GM21737 (cell line): ENCODE results near the gene GRAMD1A.
"Not testable (repeated sequence)": the region's sequence is repeated elsewhere in the genome, so short reads cannot be mapped to it uniquely, and the experiment has no call there.

Experiments used
- ATAC-seq: cut with Tn5 transposase; IDR thresholded peaks from one replicate; pipeline ENCODE4 v1.9.1; 2021; ENCODE audit warnings: mild to moderate bottlenecking, moderate library complexity; ENCODE audit not compliant: unreplicated experiment

GRAMD1A gene

DNA sequence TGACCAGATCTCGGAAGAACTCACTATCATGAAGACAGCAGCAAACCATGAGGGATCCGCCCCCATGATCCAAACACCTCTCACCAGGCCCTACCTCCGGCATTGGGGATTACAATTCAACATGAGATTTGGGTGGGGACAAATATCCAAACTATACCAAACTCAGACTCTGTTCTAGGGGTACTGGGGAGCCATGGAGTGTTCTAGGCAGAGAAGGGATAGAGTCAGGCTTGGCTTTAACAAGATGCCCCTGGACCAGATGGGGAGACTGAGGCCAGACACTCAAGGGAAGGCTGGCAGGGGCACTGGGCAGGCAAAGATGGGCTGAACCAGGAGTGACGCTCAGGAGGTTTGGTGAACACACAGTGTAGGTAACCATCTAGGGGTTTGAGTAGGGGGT, 18.3 kb downstream of the GRAMD1A start:
- ATAC-seq = no peak

DNA sequence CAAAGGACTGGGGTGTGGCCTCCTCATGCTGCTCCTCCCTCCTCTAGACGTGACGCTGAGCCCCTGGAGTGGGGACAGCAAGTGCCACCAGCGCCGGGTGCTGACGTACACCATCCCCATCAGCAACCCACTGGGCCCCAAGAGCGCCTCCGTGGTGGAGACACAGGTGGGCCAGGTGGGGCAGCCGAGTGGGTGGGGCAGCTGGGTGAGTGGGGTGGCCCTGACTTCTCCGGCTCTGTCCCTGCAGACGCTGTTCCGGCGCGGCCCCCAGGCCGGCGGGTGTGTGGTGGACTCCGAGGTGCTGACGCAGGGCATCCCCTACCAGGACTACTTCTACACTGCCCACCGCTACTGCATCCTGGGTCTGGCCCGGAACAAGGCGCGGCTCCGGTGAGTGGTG, 19.0 kb downstream of the GRAMD1A start:
- ATAC-seq = no peak

DNA sequence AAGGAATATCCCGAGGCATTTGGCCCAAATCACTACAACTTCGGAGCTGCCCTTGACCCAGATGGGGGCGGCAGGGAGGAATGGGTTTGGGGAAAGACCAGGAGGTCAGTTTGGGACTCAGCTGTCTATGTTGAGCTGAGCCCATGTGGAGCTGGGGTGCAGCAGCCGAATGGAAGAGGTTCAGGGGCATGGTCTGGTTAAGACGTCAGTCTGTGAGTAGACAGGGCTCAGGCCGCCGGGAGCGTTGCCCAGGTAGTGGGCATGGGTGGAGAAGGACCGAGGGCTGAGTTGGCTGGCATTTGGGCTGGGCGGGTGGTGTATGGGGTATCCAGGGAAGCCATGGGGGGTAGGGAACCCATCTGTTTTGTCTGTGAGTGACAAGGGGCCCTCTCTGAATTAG, 20.9 kb downstream of the GRAMD1A start:
- ATAC-seq = no peak

DNA sequence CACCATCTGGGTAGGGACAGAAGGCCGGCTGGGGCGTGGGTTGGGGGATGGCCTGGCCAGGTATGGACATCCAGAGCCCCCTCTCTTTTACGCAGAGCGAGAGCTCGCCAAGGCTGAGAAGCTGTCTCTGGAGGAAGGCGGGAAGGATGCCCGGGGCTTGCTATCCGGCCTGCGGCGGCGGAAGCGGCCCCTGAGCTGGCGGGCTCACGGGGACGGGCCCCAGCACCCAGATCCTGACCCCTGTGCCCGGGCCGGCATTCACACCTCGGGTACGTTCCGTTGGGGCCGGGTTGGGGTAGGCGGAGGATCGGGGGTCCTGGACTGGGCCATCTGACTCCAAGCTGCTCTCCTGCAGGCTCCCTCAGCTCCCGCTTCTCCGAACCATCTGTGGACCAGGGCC, 21.5 kb downstream of the GRAMD1A start:
- no peak for ATAC-seq

DNA sequence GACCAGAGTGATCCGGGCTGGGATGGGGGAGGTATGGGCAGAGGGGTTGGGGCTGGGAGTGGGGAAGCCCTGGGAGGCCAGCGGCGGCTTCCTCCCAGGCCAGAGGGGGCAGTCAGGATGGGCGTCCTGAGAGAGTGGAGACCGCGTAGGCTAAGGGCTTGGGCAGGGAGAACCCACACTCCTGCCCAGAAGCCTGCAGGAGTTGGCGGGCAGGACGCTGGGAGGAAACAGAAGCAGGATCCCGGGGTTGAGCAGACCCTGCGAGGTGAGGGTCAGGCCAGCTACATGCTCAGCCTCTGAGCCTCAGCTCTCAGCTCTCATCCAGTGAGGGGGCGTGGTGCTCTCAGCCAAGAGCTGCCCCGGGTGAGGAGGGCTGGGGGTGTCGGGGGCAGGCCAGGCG, 22.3 kb downstream of the GRAMD1A start:
- ATAC-seq = no peak

DNA sequence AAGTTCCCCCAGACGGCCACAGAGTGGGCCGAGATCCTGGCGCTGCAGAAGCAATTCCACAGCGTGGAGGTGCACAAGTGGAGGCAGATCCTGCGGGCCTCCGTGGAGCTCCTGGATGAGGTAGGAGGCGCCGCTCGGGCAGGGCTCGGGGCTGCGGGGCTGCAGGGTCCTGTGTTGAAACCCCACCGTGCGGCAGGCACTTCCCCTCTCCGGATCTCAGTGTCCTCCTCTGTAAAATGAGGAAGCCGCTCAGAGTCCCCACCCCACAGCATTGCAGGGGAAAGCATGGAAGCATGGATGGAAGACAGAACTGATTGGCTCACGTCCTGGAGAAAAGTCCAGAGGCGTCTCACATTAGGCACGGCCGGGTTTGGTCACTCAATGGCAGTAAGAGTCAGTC, 23.3 kb downstream of the GRAMD1A start:
- no peak for ATAC-seq

DNA sequence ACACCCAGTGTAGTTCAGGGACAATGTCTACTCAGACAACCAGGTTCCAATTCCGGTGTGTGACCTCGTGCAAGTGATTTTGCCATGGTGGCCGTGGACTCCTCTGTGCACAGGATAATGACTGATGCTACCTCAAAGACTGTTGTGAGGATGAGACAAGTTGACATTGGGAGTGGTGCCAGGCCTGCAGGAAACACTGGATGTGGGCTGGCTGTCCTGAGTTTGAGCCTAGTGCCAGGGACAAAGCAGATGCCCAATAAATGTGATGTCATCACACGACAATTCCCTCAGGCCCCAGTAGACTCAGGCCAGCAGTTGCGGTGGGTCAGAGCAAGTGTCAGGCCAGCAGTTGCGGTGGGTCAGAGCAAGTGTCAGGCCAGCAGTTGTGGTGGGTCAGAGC, 24.0 kb downstream of the GRAMD1A start:
- no peak for ATAC-seq

DNA sequence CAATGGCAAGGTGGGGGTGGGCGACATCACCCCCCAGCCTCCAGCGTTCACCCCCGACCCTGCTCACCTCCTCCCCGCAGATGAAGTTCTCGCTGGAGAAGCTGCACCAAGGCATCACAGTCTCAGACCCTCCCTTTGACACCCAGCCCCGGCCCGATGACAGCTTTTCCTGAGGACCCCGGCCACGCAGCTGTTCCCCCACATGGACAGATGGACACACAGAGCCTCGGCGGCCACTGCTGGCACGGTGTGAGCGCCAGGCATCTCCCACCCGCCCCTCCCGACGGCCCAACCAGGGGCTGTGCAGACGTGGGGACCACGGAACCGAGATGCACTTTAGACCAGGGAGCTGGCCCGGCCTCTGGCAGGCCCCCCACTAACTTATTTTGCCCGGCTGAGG, 25.8 kb downstream of the GRAMD1A start:
- no peak for ATAC-seq

DNA sequence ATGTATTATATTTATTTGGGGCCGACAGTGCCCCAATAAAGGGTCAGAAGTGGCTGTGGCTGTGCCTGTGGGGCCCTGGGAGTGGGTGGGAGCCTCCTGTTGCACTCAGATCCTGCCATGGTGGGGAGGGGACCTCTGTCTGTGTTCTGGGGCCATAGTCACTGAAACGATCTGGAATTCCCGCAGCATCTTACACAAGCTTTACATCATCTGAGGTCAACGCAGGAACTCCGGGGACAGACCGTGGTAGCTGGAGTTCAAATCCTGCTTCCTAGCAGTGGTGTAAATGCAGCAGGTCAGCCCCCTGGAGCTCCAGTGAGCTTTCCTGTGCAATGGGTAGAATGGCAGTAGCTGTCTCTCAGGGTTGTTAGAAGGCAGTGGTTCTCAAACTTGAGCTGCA, 26.3 kb downstream of the GRAMD1A start:
- ATAC-seq = no peak

DNA sequence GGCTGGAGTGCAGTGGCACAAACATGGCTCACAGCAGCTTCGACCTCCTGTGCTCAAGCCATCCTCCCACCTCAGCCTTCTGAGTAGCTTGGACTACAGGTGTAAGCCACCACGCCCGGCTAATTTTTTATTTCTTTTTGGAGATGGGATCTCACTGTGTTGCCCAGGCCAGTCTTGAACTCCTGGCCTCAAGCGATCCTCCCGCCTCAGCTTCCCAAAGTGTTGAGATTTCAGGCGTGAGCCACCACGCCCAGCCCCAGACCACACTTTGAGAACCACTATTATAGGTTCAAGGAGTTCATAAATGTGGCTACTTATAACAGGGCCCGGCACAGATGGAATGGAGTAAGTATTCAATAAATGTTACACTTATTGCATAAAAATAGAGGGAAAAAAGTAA, 26.9 kb downstream of the GRAMD1A start:
- ATAC-seq = no peak

DNA sequence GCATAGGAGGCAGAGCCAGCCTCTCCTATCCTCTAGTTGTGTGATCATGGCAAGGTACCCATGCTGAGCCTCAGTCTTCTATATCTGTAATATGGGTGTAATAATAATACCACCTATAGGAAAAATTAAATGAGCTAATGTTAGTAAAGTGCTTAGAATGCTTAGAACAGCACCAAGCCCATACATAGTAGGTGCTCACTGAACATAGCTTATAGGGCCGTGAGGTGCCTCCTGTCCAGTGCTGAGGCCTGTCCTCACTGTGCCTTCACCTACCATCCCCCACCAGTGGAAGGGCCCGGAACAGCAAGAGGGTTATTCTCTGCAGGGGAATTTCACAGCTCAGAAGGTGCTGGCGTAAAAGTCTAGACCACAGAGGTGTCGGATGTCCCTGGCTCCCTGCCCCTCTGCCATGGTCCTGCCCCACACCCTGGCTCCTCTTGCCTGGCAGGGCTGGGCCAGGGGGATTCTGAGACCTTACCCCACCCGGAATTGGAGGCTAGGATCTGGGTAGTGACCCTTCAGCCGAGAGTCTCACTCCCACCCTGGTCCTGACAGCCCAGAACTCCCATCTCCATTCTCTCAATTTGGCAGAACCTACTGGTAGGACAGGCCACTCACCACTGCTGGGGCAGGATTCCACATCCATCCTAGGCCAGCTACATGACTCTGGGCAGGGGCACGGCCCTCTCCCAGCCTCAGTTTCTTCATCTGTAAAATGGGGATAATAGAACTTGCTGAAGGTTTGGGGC, 27.9 kb downstream of the GRAMD1A start:
- no peak for ATAC-seq

DNA sequence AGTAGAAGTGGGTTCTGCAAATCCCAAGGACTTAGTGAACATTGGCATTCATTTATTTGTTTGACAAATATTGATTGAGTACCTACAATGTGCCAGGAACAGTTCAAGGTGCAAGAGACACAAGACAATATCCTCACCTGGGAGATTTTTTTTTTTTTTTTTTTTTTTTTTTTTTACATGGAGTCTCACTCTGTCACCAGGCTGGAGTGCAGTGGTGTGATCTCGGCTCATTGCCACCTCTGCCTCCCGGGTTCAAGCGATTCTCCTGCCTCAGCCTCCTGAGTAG, 28.4 kb downstream of the GRAMD1A start:
- ATAC-seq = not testable (repeated sequence)

DNA sequence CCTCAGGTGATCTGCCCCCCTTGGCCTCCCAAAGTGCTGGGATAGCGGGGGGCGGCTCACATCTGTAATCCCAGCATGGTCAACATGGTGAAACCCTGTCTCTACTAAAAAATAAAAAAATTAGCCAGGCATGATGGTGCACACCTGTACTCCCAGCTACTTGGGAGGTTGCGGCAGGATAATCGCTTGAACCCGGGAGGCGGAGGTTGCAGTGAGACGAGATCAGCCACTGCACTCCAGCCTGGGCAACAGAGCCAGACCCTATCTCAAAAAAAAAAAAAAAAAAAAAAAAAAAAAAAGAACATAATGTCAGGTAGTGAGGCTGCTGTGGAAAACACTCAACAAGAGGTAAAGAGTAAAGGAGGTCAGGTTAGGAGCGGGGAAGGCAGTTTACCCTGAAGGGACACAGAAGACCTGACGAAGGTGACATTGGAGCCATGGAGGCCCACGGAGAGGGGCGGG, 29.2 kb downstream of the GRAMD1A start:
- ATAC-seq = not testable (repeated sequence)

DNA sequence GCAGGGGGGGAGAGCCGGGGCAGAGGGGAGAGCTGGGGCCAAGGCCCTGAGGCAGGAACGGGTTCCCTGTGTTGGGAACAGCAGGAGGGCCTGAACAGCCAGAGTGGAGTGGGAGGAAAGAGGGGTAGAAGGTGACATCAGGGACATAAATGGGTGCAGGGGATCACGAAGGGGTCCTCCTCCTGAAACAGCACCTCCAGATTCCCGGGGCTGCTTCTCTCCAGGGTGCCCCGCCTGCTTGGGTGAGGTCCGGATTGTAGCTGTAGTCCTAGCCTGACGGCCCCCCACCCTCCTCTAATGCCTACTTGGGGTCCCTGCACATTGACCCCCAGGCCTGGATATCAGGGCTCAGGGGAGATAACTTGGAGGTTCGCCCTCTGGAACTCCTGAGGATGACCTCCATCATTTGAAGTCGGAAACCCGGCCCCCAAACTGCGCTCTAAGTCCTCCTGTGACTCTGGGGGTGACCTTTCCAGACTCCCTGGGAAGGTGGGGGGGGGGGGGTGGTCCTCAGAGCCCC, 29.7 kb downstream of the GRAMD1A start:
- ATAC-seq = no peak

DNA sequence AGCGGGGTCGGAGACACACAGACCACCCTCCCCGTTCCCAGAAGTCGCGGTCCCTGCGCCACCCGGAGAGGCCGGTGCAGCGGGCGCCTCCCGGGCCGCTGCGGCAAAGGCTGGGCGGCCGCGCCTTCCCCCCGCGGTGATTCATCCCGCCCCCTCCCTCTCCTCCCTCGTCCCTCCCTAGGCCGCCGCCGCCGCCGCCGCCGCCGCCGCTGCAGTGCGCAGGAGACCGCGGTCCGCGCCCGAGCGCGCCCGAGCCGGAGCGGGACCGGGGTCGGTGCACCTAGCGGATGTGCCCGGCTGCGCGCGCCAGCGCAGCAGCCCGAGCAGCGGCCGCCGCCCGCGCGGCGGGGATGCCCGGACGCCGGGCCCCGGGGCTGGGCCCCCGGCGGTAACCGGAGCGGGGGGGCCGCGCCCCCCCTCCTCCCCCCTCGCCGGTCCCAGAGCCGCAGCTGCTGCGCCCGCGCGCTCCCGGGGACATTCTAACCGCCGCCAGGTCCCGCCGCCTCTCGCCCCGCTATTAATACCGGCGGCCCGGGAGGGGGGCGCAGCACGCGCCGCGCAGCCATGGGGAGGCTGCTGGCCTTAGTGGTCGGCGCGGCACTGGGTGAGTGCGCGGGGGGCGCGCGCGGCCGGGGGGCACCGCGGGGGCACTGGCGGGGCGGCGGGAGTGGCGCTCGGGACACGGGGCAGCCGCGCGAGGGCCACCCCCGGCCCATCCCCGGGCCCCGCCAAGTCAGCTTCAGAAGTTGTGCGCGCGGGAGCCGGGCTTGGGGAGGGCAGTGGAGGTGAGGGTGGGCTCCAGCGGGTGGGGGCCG, 30.3 kb downstream of the GRAMD1A start, which contains the start of gene SCN1B:
Gene SCN1B (plus strand): TSS at position 214 of the 815 bp plus-strand sequence. CDS start 351 bp downstream, at position 565.
- ATAC-seq = no peak

DNA sequence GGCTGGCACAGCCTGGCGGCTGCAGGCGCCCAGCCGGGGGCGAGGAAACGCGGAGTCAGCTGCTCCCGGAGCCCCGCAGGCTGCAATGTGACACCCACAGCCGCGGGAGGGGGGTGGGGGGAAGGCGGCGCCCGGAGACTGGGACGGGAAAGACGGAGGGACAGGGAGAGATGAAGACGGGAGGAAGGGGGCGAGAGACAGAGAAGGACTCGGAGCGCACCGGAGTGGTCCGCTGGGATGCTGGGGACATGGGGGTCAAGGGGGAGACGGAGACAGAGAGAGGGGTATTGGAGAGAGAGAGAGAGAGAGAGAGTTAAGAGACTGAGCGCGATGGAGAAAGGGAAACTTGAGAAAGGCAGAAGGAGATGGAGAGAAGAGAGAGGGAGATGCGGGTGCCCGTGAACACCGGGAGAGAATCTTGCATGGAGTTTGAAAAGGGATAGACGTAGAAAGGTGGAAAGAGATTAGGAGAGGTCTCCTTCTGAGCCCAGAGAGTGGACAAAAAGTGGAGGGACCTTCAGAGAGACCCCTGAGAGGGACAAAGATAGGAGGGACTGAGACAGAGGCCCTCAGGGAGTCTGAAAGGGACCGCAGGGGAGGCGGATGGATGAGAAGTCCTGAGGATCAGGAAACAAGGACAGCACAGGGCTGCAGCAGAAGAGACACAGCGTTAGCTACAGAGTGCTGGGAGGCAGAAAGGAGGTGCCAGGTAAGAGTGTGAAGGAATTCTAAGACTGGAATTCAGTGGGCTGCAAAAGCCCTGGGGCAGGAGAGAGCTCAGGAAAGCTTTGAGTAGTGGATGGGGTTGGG, 31.2 kb downstream of the GRAMD1A start:
- ATAC-seq = no peak

DNA sequence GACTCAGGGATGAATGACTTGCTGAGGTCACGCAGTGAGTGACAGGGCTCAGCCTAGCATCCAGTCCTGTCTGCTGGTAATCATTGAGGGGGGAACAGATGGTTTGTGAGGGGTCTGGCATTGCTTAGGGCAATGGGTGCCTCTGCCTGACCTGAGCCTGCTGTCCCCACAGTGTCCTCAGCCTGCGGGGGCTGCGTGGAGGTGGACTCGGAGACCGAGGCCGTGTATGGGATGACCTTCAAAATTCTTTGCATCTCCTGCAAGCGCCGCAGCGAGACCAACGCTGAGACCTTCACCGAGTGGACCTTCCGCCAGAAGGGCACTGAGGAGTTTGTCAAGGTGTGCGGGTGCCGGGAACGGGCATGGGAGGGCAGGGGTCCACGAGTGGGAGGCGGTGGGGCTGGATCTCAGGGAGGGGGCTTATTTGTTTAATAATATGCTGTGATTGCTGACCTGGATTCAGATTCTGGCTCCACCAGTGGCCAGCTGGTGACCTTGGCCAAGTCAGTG, 32.3 kb downstream of the GRAMD1A start:
- ATAC-seq = no peak

DNA sequence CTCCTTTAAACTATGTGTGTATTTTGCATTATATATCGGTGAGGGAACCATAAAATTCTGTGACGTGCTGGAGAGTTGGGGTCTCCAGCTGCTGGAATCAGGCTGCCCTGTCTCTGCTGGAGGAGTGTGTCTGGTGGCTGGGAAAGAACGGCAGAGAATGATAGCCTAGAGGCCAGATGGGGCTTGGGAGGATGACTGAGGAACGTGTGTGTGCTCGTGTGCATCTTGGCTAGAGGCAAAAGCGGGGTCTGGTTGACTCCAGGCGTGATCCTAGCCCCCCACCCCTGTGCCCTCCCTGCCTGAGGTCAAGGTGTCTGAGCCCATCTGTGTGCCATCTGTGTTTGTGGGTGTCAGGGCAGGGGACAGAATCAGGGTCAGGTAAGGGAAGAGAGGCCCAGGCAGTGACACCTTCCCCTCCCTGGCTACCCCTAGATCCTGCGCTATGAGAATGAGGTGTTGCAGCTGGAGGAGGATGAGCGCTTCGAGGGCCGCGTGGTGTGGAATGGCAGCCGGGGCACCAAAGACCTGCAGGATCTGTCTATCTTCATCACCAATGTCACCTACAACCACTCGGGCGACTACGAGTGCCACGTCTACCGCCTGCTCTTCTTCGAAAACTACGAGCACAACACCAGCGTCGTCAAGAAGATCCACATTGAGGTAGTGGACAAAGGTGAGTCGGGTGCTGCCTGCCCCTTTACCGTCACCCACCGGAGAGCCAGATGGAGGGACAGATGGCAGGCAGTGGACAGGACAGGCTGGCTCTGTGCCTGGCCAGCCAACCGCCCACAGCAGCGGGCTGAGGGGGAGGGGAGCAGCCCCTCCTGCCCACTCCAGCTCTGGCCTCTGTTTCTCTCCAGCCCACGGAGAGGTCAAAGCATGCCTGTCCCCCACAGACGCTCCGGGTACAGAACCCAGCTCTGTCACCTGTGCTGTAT, 33.2 kb downstream of the GRAMD1A start:
- no peak for ATAC-seq

DNA sequence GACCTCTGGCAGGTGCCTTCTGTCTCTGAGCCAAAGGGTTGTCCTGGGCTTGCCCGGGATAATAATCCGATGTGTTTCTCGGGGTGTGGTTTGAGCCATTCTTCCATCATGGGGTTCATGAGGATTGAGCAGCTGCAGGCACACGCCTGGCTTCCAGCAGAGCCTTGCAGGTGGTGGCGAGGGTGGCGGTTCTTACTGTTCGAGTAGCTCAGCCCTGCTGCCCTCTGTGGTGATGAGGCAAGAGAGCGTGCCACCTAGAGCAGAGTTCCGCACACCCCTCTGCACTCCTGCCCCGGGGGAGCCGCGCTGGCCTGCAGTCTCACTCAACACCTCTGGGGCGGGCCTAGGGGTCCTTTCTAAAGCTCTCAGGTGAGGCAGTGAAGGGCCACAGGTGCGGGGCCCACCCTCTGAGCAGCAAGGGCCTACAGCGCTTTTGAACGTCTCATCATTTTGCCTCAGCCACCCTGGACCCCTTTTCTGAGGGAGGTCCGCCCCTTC, 33.9 kb downstream of the GRAMD1A start:
- ATAC-seq = no peak
